Measurements from ENCODE around the gene RNF17. TPM values are rescaled to one million over a fixed set of nuclear protein-coding genes. Genes with fewer than 3 reads are reported as not detected.
"Not testable (repeated sequence)": the region's sequence is repeated elsewhere in the genome, so short reads cannot be mapped to it uniquely, and the experiment has no call there.

The RNF17 gene
- total RNA-seq, 1 donor from 2014 or later = not detected

- Histone ChIP-seq H4K20me1 (ENCODE audit: insufficient read depth, low read length) (no peaks in the 10 kb centered on the region), H3K9ac (ENCODE audit: low read length) (no peak overlapping the region), H3K4me3 (ENCODE audit: insufficient read depth, low read depth, low read length) (no peak overlapping the region), H3K4me2 (ENCODE audit: low read length) (no peak overlapping the region), H3K27ac (ENCODE audit: low read depth, low read length) (no peak overlapping the region), H3K36me3 (ENCODE audit: insufficient read depth, low read length) (no peaks in the 10 kb centered on the region), H3K79me2 (ENCODE audit: insufficient read depth, low read length) (no peaks in the 10 kb centered on the region), H3K4me1 (ENCODE audit: insufficient read depth, low read length) (no peaks in the 10 kb centered on the region), H2AFZ (ENCODE audit: low read depth, low read length) (no peak overlapping the region), H3K27me3 (ENCODE audit: insufficient read depth, low read length) (no peaks in the 10 kb centered on the region), H3K9me3 (ENCODE audit: insufficient read depth, low read depth, low read length) (no peaks in the 10 kb centered on the region)
- DNase-seq (ENCODE audit: low read depth) (no peak), FAIRE-seq (no peak)
- Mint-ChIP-seq H3K36me3 (ENCODE audit: low read depth, unreplicated experiment) (no peaks in the 10 kb centered on the region), H3K27me3 (ENCODE audit: low read depth, unreplicated experiment) (peaks cover 3% of the 10 kb centered on the region), H3K4me3 (ENCODE audit: unreplicated experiment) (no peak overlapping the region), H3K9me3 (ENCODE audit: unreplicated experiment) (no peaks in the 10 kb centered on the region), H3K27ac (ENCODE audit: unreplicated experiment) (no peak overlapping the region), H3K4me1 (ENCODE audit: low read depth, unreplicated experiment) (no peaks in the 10 kb centered on the region)
- TF ChIP-seq EZH2 (IDR thresholded peaks at IDR 0.05; ENCODE audit: insufficient read depth, low read length) = no peak
- TF ChIP-seq CTCF (IDR thresholded peaks at IDR 0.05; ENCODE audit: insufficient read depth, low read depth, low read length) = no peak
Observed at GRCh38 chr13:24802074-24802473, 38.1 kb downstream of the RNF17 start.

GRCh38 chr13:24821207-24821606, 57.2 kb downstream of the RNF17 start:
- Mint-ChIP-seq H3K36me3 (ENCODE audit: low read depth, unreplicated experiment) (no peaks in the 10 kb centered on the region), H3K27ac (ENCODE audit: unreplicated experiment) (no peak overlapping the region), H3K27me3 (ENCODE audit: low read depth, unreplicated experiment) (peaks cover 2% of the 10 kb centered on the region), H3K4me3 (ENCODE audit: unreplicated experiment) (no peak overlapping the region), H3K9me3 (ENCODE audit: unreplicated experiment) (no peaks in the 10 kb centered on the region), H3K4me1 (ENCODE audit: low read depth, unreplicated experiment) (no peaks in the 10 kb centered on the region)
- Histone ChIP-seq H4K20me1 (ENCODE audit: insufficient read depth, low read length) (no peaks in the 10 kb centered on the region), H3K4me1 (ENCODE audit: insufficient read depth, low read length) (no peaks in the 10 kb centered on the region), H3K9me3 (ENCODE audit: insufficient read depth, low read depth, low read length) (peaks cover 2% of the 10 kb centered on the region), H3K4me3 (ENCODE audit: insufficient read depth, low read depth, low read length) (no peak overlapping the region), H3K4me2 (ENCODE audit: low read length) (no peak overlapping the region), H3K27ac (ENCODE audit: low read depth, low read length) (no peak overlapping the region), H2AFZ (ENCODE audit: low read depth, low read length) (no peak overlapping the region), H3K9ac (ENCODE audit: low read length) (no peak overlapping the region), H3K79me2 (ENCODE audit: insufficient read depth, low read length) (no peaks in the 10 kb centered on the region), H3K36me3 (ENCODE audit: insufficient read depth, low read length) (no peaks in the 10 kb centered on the region), H3K27me3 (ENCODE audit: insufficient read depth, low read length) (no peaks in the 10 kb centered on the region)
- TF ChIP-seq EZH2 (IDR thresholded peaks at IDR 0.05; ENCODE audit: insufficient read depth, low read length) = no peak
- TF ChIP-seq CTCF (IDR thresholded peaks at IDR 0.05; ENCODE audit: insufficient read depth, low read depth, low read length) = no peak
- no peak for FAIRE-seq
- no peak for DNase-seq (ENCODE audit: low read depth)

- no peak overlapping the region for H3K4me3 Mint-ChIP-seq (ENCODE audit: unreplicated experiment)
- no peak overlapping the region for H3K27ac ChIP-seq (ENCODE audit: low read depth, low read length)
- H3K4me1 Mint-ChIP-seq (ENCODE audit: low read depth, unreplicated experiment) = no peaks in the 10 kb centered on the region
- H3K36me3 ChIP-seq (ENCODE audit: insufficient read depth, low read length) = no peaks in the 10 kb centered on the region
- peaks cover 2% of the 10 kb centered on the region for H3K27me3 Mint-ChIP-seq (ENCODE audit: low read depth, unreplicated experiment)
- H4K20me1 ChIP-seq (ENCODE audit: insufficient read depth, low read length) = no peaks in the 10 kb centered on the region
- H2AFZ ChIP-seq (ENCODE audit: low read depth, low read length) = no peak overlapping the region
- H3K9ac ChIP-seq (ENCODE audit: low read length) = no peak overlapping the region
- no peaks in the 10 kb centered on the region for H3K27me3 ChIP-seq (ENCODE audit: insufficient read depth, low read length)
- TF ChIP-seq EZH2 (IDR thresholded peaks at IDR 0.05; ENCODE audit: insufficient read depth, low read length) (no peak), CTCF (IDR thresholded peaks at IDR 0.05; ENCODE audit: insufficient read depth, low read depth, low read length) (no peak)
- no peak for FAIRE-seq
- DNase-seq (ENCODE audit: low read depth) = no peak
- H3K9me3 ChIP-seq (ENCODE audit: insufficient read depth, low read depth, low read length) = peaks cover 2% of the 10 kb centered on the region
- no peak overlapping the region for H3K4me3 ChIP-seq (ENCODE audit: insufficient read depth, low read depth, low read length)
- H3K9me3 Mint-ChIP-seq (ENCODE audit: unreplicated experiment) = no peaks in the 10 kb centered on the region
- no peaks in the 10 kb centered on the region for H3K4me1 ChIP-seq (ENCODE audit: insufficient read depth, low read length)
- no peaks in the 10 kb centered on the region for H3K79me2 ChIP-seq (ENCODE audit: insufficient read depth, low read length)
- H3K27ac Mint-ChIP-seq (ENCODE audit: unreplicated experiment) = no peak overlapping the region
- no peaks in the 10 kb centered on the region for H3K36me3 Mint-ChIP-seq (ENCODE audit: low read depth, unreplicated experiment)
- no peak overlapping the region for H3K4me2 ChIP-seq (ENCODE audit: low read length)
Observed at GRCh38 chr13:24822640-24823039, 58.7 kb downstream of the RNF17 start.

GRCh38 chr13:24823122-24823710, 59.2 kb downstream of the RNF17 start:
- not testable (repeated sequence) for H3K4me1 ChIP-seq (ENCODE audit: insufficient read depth, low read length); H2AFZ ChIP-seq (ENCODE audit: low read depth, low read length); H3K36me3 ChIP-seq (ENCODE audit: insufficient read depth, low read length); FAIRE-seq; DNase-seq (ENCODE audit: low read depth); H3K9ac ChIP-seq (ENCODE audit: low read length); H3K4me1 Mint-ChIP-seq (ENCODE audit: low read depth, unreplicated experiment); H3K9me3 ChIP-seq (ENCODE audit: insufficient read depth, low read depth, low read length); H3K27me3 Mint-ChIP-seq (ENCODE audit: low read depth, unreplicated experiment); H3K27me3 ChIP-seq (ENCODE audit: insufficient read depth, low read length); H3K9me3 Mint-ChIP-seq (ENCODE audit: unreplicated experiment); H3K36me3 Mint-ChIP-seq (ENCODE audit: low read depth, unreplicated experiment); H3K4me2 ChIP-seq (ENCODE audit: low read length); H3K4me3 ChIP-seq (ENCODE audit: insufficient read depth, low read depth, low read length); H3K27ac ChIP-seq (ENCODE audit: low read depth, low read length); H3K79me2 ChIP-seq (ENCODE audit: insufficient read depth, low read length); H3K4me3 Mint-ChIP-seq (ENCODE audit: unreplicated experiment); H3K27ac Mint-ChIP-seq (ENCODE audit: unreplicated experiment); H4K20me1 ChIP-seq (ENCODE audit: insufficient read depth, low read length)

Measured in astrocyte (in vitro differentiated cells and primary cell).